ENCODE data around the gene CHN1.

Gene CHN1

GRCh38 chr2:175004980-175005732, at the start of gene CHN1:
Gene CHN1, minus strand, starts transcription at chr2:175005381. Its CDS starts 469 bp downstream, at chr2:175004912.
- peak; percentile 76 for DNase-seq

GRCh38 chr2:175054340-175054739, 49.2 kb upstream of the CHN1 start:
- no peak for DNase-seq

DNA sequence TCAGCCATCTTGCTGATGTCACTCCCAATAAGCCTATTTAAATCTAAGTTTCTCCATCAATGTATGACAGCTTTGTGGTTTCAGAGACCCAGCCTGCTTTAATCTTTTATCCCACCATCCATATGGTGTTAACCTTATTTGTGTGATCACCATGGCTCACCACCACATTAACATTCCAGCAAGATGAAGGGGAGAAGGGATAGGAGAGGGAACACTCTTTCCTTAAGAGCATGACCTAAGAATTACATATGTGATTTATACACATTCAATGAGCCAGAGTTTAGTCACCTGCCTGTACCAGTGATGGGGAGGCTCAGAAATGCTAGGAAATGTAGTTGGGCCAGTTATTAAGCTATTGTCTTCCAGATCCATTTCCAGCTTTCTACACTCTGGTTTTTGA, 44.5 kb upstream of the CHN1 start:
- no peak for DNase-seq

DNA sequence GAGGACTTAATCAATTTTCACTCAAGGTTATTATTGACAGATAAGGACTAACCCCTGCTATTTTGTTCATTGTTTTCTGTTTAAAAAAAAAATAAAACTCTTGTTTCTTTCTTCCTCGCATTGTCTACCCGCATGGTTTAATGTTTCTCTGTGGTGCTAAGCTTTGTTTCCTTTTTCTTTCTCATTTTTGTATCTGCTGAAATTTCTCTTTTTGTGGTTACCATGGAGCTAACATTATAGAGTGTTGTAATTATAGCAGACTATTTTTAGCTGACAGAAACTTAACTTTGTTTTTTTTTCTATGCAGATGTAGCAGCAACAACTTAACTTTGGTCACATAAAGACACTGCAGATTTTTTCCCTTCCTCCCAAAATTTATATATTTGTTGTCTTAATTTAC, 43.1 kb upstream of the CHN1 start:
- no peak for DNase-seq

GRCh38 chr2:175039490-175039889, 34.3 kb upstream of the CHN1 start:
- DNase-seq = no peak

DNA sequence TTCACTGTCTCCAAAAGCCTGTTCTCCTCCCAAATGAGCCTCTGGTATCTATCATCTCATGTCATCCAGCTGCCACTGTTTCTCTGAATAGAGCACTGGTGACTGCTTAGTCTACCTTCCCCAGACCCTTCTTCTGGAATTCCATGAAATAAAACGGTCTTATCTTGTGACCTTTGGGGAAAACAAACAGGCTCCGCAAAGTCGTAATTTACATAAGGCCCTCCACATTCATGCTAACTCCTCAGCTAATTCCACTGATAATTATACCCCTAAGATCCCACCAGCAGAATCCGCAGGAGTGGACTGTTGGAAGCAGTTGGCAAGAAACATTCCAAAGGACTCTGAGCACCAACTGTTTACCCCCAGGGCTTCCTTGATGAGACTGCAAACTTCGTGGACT, 33.9 kb upstream of the CHN1 start:
- no peak for DNase-seq

DNA sequence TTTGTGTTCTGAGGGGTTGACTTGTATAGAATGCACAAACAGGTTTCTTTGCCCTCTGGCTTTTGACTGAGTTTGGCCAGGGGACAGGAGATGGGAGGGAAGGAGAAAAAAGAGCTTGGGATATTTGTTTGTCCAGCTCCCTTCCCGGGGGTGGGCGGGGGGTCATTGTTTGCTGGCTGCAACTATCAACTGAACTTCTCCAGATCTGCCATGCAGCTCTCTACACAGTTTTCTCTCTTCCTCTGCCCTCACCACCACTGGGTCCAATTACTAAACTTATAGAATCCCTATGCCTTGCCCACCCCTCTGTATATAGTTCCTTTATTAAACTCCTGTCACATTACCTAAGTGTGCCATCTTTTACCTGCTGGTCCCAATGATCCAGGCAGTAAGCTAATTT, 32.8 kb upstream of the CHN1 start:
- DNase-seq = no peak

- peak; percentile 5 for DNase-seq
These were observed 31.4 kb upstream of the CHN1 start for GRCh38 chr2:175036582-175037018.

GRCh38 chr2:175035806-175036205, 30.6 kb upstream of the CHN1 start:
- no peak for DNase-seq

GRCh38 chr2:175034716-175035115, 29.5 kb upstream of the CHN1 start:
- no peak for DNase-seq

DNA sequence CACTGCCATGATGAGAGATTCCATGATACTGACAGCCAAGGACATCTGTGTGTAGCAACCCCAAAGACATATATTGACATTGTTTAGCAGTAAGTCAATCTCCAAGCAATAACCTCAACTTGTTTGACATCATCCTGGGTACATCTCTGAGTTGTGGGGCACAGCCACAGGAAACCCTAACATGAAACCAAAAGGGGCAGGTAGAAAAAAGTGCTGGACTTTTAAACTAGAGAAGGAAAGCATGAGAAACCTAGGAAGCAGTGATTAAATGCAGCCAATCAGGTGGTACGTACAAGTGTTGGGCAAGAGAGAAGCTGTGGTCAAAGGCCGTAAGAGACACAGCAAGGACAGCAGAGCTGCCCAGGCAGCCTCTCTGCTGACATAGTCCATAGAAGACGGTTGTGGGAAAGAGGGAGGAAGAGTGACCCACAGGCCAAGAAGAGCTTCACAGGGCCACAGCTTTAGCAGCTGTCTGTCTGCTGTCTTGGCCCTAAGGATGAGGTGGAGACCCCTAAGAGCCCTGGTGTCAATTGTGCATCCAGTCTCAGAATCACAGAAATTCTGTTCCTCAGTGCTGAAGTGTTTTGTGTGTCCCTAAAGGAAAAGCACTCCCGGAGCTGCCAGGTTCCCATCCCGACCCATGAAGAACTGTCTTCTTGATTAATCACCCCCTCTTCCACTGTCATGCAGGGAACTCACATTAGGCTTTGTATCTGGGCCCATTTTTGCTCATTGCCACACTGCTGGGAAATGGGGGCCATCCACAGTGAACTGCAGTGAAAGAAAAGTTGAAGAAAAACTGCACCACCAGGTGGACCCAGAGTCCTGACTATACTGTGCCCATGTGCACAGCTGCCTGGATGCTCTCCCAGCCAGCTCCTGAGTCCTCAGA, 25.4 kb upstream of the CHN1 start:
- peak; percentile 10 for DNase-seq

- no peak for DNase-seq
These were observed 22.6 kb upstream of the CHN1 start for GRCh38 chr2:175027755-175028154.

DNA sequence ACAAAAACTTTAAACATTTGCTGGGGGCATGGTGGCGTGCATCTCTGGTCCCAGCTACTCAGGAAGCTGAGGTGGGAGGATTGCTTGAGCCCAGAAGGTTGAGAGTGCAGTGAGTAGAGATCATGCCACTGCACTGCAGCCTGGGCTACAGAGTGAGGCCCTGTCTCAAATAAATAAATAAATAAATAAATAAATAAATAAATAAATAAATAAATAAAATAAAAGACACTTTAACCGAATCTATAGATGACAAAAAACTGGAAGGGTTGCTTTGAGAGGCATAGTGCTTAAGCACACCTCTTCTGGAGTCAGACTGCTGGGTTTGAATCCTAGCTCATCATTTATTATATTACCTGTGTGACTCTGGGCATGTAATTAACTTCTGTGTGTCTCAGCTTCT, 21.2 kb upstream of the CHN1 start:
- no peak for DNase-seq

DNA sequence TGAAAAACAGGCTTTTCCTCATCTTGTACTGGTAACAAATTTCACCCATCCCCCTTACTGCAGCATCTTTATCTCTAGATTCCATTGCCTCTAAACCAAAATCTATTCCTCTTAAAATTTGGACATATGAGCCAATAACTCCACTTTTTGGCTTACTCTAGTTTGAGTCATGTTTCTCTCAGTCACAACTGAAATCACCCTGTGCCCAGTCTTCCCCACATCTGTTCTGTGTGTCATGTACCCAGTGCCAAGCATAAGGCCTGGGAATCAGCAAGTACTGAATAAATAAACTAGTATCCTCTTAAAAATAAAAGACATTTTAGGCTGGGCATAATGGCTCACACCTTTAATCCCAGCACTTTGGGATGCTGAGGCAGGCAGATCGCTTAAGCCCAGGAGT, 20.8 kb upstream of the CHN1 start:
- DNase-seq = no peak

GRCh38 chr2:175025233-175025632, 20.1 kb upstream of the CHN1 start:
- DNase-seq = no peak

GRCh38 chr2:175022923-175023322, 17.7 kb upstream of the CHN1 start:
- DNase-seq = no peak

DNA sequence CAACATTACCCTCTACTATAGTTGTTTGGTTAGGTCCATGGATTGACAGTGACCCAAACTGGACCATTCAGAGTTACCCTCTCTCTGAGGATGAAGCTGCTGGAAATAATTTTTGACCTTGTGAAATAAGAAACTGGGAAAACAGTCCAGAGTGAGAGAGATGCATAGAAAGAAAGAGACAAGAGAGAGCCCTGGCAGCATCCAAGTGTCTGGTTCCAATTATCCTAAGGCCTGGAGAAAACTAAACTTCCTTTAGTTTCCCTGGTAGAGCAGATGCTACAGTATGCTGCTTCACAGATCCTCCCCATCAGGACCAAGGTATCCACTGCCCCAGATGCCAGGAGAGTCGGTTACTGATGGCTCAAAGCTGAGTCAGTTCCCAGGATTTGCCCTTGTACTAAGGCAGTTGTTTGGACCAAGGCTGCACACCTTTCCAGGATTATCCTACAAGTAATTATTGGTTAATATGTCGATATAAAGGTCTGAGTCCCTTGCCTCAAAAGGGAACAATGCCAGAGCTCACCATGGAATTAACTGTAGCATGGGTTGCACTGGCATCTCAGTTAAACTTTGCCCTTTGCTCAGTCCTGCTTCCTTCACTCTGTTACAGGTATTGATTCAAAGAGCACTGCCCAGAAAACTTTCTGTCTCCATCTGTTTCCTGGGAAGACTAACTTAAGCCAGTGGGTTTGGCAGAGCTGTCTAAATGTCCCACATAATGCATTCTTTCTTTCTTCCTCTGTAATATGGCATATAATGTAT, 14.6 kb upstream of the CHN1 start:
- no peak for DNase-seq

DNA sequence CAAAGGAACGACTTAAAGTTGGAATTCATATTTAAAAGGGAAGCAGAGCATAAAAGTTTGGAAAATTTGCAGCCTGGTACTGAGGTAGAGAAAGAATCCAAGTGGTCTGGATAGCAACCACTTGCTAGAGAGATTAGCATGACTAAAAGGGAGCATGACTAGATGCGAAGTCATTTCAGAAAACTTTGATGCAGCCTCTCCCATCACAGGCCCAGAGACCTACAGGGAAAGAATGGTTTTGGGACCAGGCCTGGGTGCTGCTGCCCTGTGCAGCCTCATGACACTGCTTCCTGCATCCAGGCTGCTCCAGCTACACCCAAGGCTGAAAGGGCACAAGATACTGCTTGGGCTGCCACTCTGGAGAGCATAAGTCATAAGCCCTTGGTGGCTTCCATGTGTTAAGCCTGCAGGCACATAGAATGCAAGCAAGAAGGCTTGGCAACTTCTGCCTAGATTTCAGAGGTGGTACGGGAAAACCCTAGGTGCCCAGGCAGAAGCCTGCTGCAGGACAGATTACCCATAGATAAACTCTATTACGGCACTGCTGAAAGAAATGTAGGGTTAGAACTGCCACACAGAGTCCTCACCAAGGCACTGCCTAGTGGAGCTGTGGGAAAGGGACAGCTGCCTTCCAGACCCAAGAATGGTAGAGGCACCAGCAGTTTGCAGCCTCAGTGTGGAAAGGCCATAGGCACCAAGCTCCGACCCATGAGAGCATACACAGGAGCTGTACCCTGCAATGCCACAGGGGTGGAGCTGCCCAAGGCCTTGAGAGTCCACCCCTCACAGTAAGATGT, 12.6 kb upstream of the CHN1 start:
- DNase-seq = no peak

DNA sequence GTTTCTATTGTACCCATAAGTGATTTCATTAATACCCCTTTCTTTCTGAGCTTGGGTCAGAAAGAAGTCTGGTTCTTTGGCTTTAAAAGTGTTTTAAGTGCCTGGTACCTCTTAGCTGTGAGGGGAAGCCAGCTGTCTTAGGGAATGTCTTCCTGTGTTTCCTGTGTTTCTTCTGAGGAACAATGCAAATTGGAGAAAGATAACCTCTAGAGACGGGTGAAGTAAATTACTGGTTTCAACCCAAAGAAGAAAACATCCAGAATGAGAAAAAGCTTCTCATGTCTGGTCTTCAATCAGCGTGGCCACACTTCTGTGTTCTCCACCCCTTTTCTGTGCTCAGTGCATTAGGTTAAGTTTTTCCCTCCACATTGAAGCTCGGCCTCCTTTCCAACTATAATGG, 10.2 kb upstream of the CHN1 start:
- DNase-seq = no peak

DNA sequence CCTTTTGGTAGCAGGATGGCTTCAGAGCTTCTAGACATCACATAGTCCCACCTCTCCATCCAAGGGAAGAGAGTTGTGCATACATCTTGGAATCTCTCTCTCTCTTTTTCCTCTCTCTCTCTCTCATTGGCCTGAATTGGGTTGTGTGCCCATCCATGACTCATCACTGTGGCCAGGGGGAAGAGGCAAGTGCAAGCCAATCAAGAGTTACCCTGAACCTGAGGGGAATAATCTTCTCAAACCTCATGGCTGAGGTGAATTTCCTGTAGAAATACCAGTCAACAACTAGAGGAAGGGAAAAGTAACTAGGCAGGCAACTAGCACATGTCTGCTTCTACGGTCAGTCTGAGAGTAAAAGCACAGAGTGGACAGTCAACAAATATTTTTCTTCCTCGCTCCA, 7.3 kb upstream of the CHN1 start:
- DNase-seq = no peak

GRCh38 chr2:175011505-175011904, 6.3 kb upstream of the CHN1 start:
- DNase-seq = no peak

GRCh38 chr2:175010848-175011254, 5.7 kb upstream of the CHN1 start:
- DNase-seq = peak; percentile 81
